ENCODE results near the gene CDKN2B. TPM values are rescaled to one million over a fixed set of nuclear protein-coding genes. Genes with fewer than 3 reads are reported as not detected.

The CDKN2B gene
- total RNA-seq, 1 experiment from 2014 or later = 32.2 TPM

DNA sequence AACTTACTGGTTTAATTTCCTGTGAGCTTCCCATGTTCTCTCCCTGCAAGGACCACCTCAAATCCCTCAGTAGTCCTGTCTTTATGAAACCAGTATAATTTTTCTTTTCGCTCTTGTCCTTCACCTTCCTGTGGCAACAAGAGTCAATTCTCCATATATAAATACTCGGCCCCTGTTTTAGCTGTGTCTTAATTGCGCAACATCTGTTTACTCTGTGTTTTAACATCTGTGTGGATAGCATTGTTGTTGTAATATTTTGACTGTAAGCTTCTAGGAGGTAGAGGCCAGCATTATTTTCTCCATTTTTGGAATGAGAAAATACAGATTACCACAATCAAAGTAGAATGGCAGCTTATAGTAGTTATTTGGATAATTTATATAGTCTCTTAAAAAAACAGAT lies 30.2 kb upstream of the CDKN2B start:
- Histone ChIP-seq H4K20me1 (ENCODE audit: low read length) (no peaks in the 10 kb centered on the region), H3K27me3 (ENCODE audit: low read length) (no peaks in the 10 kb centered on the region), H2AFZ (ENCODE audit: low read length) (no peak overlapping the region), H3K4me1 (ENCODE audit: insufficient read depth, low read length) (peaks cover 70% of the 10 kb centered on the region), H3K79me2 (ENCODE audit: low read length) (no peaks in the 10 kb centered on the region), H3K4me3 (ENCODE audit: low read length) (no peak overlapping the region), H3K9ac (ENCODE audit: low read length) (no peak overlapping the region), H3K9me2 (replicated peaks; ENCODE audit: low read length) (no peaks in the 10 kb centered on the region), H3F3A (ENCODE audit: low read length, unreplicated experiment) (peaks cover 7% of the 10 kb centered on the region), H3K9me3 (ENCODE audit: low read length) (no peaks in the 10 kb centered on the region), H3K4me2 (ENCODE audit: low read length) (no peak overlapping the region), H3K36me3 (ENCODE audit: low read depth, low read length) (no peaks in the 10 kb centered on the region), H3K27ac (ENCODE audit: low read length) (peak overlapping the region; percentile 95; the same call in 1 of the 2 replicates)
- no peak for TF ChIP-seq EZH2phosphoT487 (IDR thresholded peaks at IDR 0.05; ENCODE audit: borderline replicate concordance, low read length)
- TF ChIP-seq EZH2 (IDR thresholded peaks at IDR 0.05; ENCODE audit: low read length, unreplicated experiment) = no peak
- TF ChIP-seq CTCF (conservative IDR thresholded peaks at IDR 0.05; ENCODE audit: low read depth, low read length) = no peak
- CTCF ChIA-PET = interaction anchor here (0.6 kb wide), 1 partner anchor 175 kb away, joined by 8 read pairs; no protein-coding TSS in a partner anchor
- POLR2A ChIA-PET (ENCODE audit: unreplicated experiment) = interaction anchor here (0.8 to 0.9 kb wide), 2 partner anchors 30 to 209 kb away, joined by 4 read pairs; partner anchors contain the start of gene CDKN2B
- no TSS peak for BruUV-seq (replicated peaks)
- ATAC-seq (no peak), DNase-seq (peak; percentile 21)
- intact Hi-C loops (cut with micrococcal nuclease) = loop anchor here (2.0 kb wide), 1 partner anchor 226 kb away; no protein-coding TSS in a partner anchor

DNA sequence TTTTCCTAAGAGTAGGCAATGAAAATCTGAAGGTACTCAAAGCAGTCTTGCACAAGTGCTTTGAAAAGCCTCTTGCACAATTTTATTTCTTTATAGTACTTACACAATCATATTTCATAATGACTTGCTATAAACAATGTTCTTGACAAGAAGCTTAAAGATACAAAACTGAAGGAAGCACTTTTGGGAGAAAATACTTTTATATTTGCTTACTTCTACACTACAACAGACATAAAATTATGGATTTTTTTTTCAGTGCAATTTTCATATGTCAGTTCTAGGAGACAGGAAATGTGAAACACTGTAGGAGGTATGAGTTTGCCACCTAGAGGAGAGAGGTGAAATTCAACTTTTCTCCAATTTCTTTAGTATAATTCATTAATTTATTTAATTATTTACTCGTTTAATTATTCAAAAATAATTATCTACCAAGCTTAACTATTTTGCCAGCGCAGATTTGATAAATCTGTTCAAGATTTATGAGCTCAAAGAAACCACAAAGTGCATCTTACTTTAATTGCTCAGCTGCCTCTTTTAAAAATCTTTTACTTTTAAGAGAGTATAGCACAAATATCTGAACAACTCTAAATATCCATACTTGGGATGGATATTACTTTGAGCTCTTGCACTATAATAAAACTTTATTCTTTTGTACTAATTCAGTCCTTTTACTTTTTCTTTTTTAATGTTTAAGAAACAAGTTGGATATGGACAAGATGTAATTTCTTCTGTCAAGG lies 29.0 kb upstream of the CDKN2B start:
- no peak overlapping the region for H2AFZ ChIP-seq (ENCODE audit: low read length)
- H3K36me3 ChIP-seq (ENCODE audit: low read depth, low read length) = no peaks in the 10 kb centered on the region
- H3F3A ChIP-seq (ENCODE audit: low read length, unreplicated experiment) = peaks cover 7% of the 10 kb centered on the region
- H3K79me2 ChIP-seq (ENCODE audit: low read length) = no peaks in the 10 kb centered on the region
- no peaks in the 10 kb centered on the region for H3K9me3 ChIP-seq (ENCODE audit: low read length)
- ChIA-PET POLR2A (ENCODE audit: unreplicated experiment) (no interaction called here), CTCF (interaction anchor here (0.5 kb wide), 1 partner anchor 201 kb away, joined by 3 read pairs; no protein-coding TSS in a partner anchor)
- DNase-seq (peak; percentile 48), ATAC-seq (no peak; the same call in 1 of the 2 replicates)
- no peaks in the 10 kb centered on the region for H3K9me2 ChIP-seq (replicated peaks; ENCODE audit: low read length)
- 0 out of 2 replicates have a peak overlapping the region, but pooled peaks have one; percentile 11 for H3K9ac ChIP-seq (ENCODE audit: low read length)
- H3K4me2 ChIP-seq (ENCODE audit: low read length) = no peak overlapping the region
- BruUV-seq (replicated peaks) = no TSS peak
- H3K4me1 ChIP-seq (ENCODE audit: insufficient read depth, low read length) = peaks cover 62% of the 10 kb centered on the region
- H4K20me1 ChIP-seq (ENCODE audit: low read length) = no peaks in the 10 kb centered on the region
- TF ChIP-seq EZH2phosphoT487 (IDR thresholded peaks at IDR 0.05; ENCODE audit: borderline replicate concordance, low read length) (no peak), CTCF (conservative IDR thresholded peaks at IDR 0.05; ENCODE audit: low read depth, low read length) (peak; percentile 44)
- no peaks in the 10 kb centered on the region for H3K27me3 ChIP-seq (ENCODE audit: low read length)
- intact Hi-C loops (cut with micrococcal nuclease) = loop anchor here (2.0 kb wide), 1 partner anchor 225 kb away; no protein-coding TSS in a partner anchor
- no peak overlapping the region for H3K27ac ChIP-seq (ENCODE audit: low read length)
- H3K4me3 ChIP-seq (ENCODE audit: low read length) = no peak overlapping the region

Data from PC-3 (cell line).